HG02852 (cell line): Measurements from ENCODE around the gene CCDC85C.

ENCODE experiments used
- ATAC-seq: cut with Tn5 transposase; IDR thresholded peaks from one replicate; pipeline ENCODE4 v1.9.1; 2021; ENCODE audit warnings: mild to moderate bottlenecking, moderate library complexity; ENCODE audit not compliant: unreplicated experiment

Gene CCDC85C

GRCh38 chr14:99560922-99561683 lies 42.9 kb downstream of the CCDC85C start:
- no peak for ATAC-seq

- ATAC-seq, result no peak
Measured at GRCh38 chr14:99560403-99560802, 43.6 kb downstream of the CCDC85C start.

GRCh38 chr14:99559286-99559990 lies 44.6 kb downstream of the CCDC85C start:
- no peak for ATAC-seq

GRCh38 chr14:99556134-99556791 lies 47.7 kb downstream of the CCDC85C start:
- no peak for ATAC-seq

- ATAC-seq, result no peak
Measured at GRCh38 chr14:99554757-99555531, 49.1 kb downstream of the CCDC85C start.

- ATAC-seq, result no peak
Measured at GRCh38 chr14:99554184-99554583, 49.8 kb downstream of the CCDC85C start.

- no peak for ATAC-seq
Measured at GRCh38 chr14:99552572-99553216, 51.3 kb downstream of the CCDC85C start.

GRCh38 chr14:99552021-99552553 lies 51.9 kb downstream of the CCDC85C start:
- no peak for ATAC-seq

GRCh38 chr14:99551034-99551922 lies 52.7 kb downstream of the CCDC85C start:
- no peak for ATAC-seq

GRCh38 chr14:99550387-99550992 lies 53.5 kb downstream of the CCDC85C start:
- ATAC-seq, result no peak

- ATAC-seq, result no peak
Measured at GRCh38 chr14:99549684-99550083, 54.3 kb downstream of the CCDC85C start.

- ATAC-seq, result no peak
Measured at GRCh38 chr14:99548871-99549515, 55.0 kb downstream of the CCDC85C start.

GRCh38 chr14:99548255-99548654 lies 55.8 kb downstream of the CCDC85C start:
- no peak for ATAC-seq

GRCh38 chr14:99546234-99546879 lies 57.6 kb downstream of the CCDC85C start:
- ATAC-seq, result no peak

GRCh38 chr14:99545586-99545985 lies 58.4 kb downstream of the CCDC85C start:
- ATAC-seq, result no peak

- ATAC-seq, result no peak
Measured at GRCh38 chr14:99544991-99545390, 59.0 kb downstream of the CCDC85C start.

GRCh38 chr14:99543985-99544384 lies 60.0 kb downstream of the CCDC85C start:
- no peak for ATAC-seq

- no peak for ATAC-seq
Measured at GRCh38 chr14:99543370-99543769, 60.6 kb downstream of the CCDC85C start.
